ENCODE measurements around the gene SPAG16.
A peak's percentile ranks its signal among the peaks of the same experiment; 100 is the strongest.
"Not testable (repeated sequence)": the region's sequence is repeated elsewhere in the genome, so short reads cannot be mapped to it uniquely, and the experiment has no call there.

SPAG16 gene

GRCh38 chr2:213696442-213696841 lies 412.2 kb downstream of the SPAG16 start:
- no peak for DNase-seq (ENCODE audit: low read depth)

GRCh38 chr2:213701365-213701764 lies 417.1 kb downstream of the SPAG16 start:
- not testable (repeated sequence) for DNase-seq (ENCODE audit: low read depth)

GRCh38 chr2:213703406-213704098 lies 419.3 kb downstream of the SPAG16 start:
- no peak for DNase-seq (ENCODE audit: low read depth)

- DNase-seq (ENCODE audit: low read depth), result no peak
These were observed 425.9 kb downstream of the SPAG16 start for GRCh38 chr2:213710164-213710563.

- not testable (repeated sequence) for DNase-seq (ENCODE audit: low read depth)
These were observed 434.1 kb downstream of the SPAG16 start for GRCh38 chr2:213718411-213718810.

GRCh38 chr2:213722565-213722964 lies 438.3 kb downstream of the SPAG16 start:
- DNase-seq (ENCODE audit: low read depth), result no peak

- DNase-seq (ENCODE audit: low read depth), result no peak
These were observed 438.8 kb downstream of the SPAG16 start for GRCh38 chr2:213723041-213723560.

GRCh38 chr2:213723707-213724106 lies 439.4 kb downstream of the SPAG16 start:
- no peak for DNase-seq (ENCODE audit: low read depth)

- DNase-seq (ENCODE audit: low read depth), result no peak
These were observed 441.8 kb downstream of the SPAG16 start for GRCh38 chr2:213726101-213726500.

GRCh38 chr2:213733893-213734292 lies 449.6 kb downstream of the SPAG16 start:
- DNase-seq (ENCODE audit: low read depth), result no peak

GRCh38 chr2:213740453-213740852 lies 456.2 kb downstream of the SPAG16 start:
- DNase-seq (ENCODE audit: low read depth), result no peak

GRCh38 chr2:213751446-213751845 lies 467.2 kb downstream of the SPAG16 start:
- no peak for DNase-seq (ENCODE audit: low read depth)

- no peak for DNase-seq (ENCODE audit: low read depth)
These were observed 468.3 kb downstream of the SPAG16 start for GRCh38 chr2:213752575-213752974.

- no peak for DNase-seq (ENCODE audit: low read depth)
These were observed 473.3 kb downstream of the SPAG16 start for GRCh38 chr2:213757525-213757924.

GRCh38 chr2:213763354-213763753 lies 479.1 kb downstream of the SPAG16 start:
- no peak for DNase-seq (ENCODE audit: low read depth)

- DNase-seq (ENCODE audit: low read depth), result no peak
These were observed 479.7 kb downstream of the SPAG16 start for GRCh38 chr2:213763963-213764362.

- DNase-seq (ENCODE audit: low read depth), result no peak
These were observed 480.6 kb downstream of the SPAG16 start for GRCh38 chr2:213764849-213765248.

- DNase-seq (ENCODE audit: low read depth), result no peak
These were observed 481.8 kb downstream of the SPAG16 start for GRCh38 chr2:213766062-213766461.

- peak; percentile 7 for DNase-seq (ENCODE audit: low read depth)
These were observed 482.2 kb downstream of the SPAG16 start for GRCh38 chr2:213766465-213766901.

GRCh38 chr2:213787869-213788268 lies 503.6 kb downstream of the SPAG16 start:
- DNase-seq (ENCODE audit: low read depth), result no peak

- DNase-seq (ENCODE audit: low read depth), result no peak
These were observed 505.7 kb downstream of the SPAG16 start for GRCh38 chr2:213789940-213790339.

- no peak for DNase-seq (ENCODE audit: low read depth)
These were observed 507.8 kb downstream of the SPAG16 start for GRCh38 chr2:213792045-213792444.

- DNase-seq (ENCODE audit: low read depth), result peak; percentile 6
These were observed 522.0 kb downstream of the SPAG16 start for GRCh38 chr2:213806125-213806726.

GRCh38 chr2:213816583-213816982 lies 532.3 kb downstream of the SPAG16 start:
- no peak for DNase-seq (ENCODE audit: low read depth)

Measured in GM04504 (cell line).